Mononuclear cell (primary cell): ENCODE measurements around the gene PHC2. TPM values are rescaled to one million over a fixed set of nuclear protein-coding genes. Genes with fewer than 3 reads are reported as not detected.

Experiments used
- H3K27me3 ChIP-seq: 2 replicates; pipeline ENCODE4 v1.6.0; 2011; ENCODE audit warnings: low read length, control low read depth; ENCODE audit not compliant: insufficient read depth
- H3K4me1 ChIP-seq: 2 replicates; pipeline ENCODE4 v1.5.1; 2011; ENCODE audit warnings: mild to moderate bottlenecking, low read length, control low read depth; ENCODE audit not compliant: insufficient read depth
- H3K4me3 ChIP-seq: 2 replicates; pipeline ENCODE4 v1.5.1; 2011; ENCODE audit warnings: mild to moderate bottlenecking, low read length, moderate library complexity
- H3K9me3 ChIP-seq: 2 replicates; pipeline ENCODE4 v1.5.1; 2011; ENCODE audit warnings: low read depth, mild to moderate bottlenecking, control low read depth, low read length
- total RNA-seq: library from RNA; depleted of rRNA; stranded (reverse); fragments of >200 nt; gene quantifications from one replicate; pipeline ENCODE4 v1.2.3, GENCODE V29; 2012

The PHC2 gene
- total RNA-seq, 1 donor: 55.6 TPM

DNA sequence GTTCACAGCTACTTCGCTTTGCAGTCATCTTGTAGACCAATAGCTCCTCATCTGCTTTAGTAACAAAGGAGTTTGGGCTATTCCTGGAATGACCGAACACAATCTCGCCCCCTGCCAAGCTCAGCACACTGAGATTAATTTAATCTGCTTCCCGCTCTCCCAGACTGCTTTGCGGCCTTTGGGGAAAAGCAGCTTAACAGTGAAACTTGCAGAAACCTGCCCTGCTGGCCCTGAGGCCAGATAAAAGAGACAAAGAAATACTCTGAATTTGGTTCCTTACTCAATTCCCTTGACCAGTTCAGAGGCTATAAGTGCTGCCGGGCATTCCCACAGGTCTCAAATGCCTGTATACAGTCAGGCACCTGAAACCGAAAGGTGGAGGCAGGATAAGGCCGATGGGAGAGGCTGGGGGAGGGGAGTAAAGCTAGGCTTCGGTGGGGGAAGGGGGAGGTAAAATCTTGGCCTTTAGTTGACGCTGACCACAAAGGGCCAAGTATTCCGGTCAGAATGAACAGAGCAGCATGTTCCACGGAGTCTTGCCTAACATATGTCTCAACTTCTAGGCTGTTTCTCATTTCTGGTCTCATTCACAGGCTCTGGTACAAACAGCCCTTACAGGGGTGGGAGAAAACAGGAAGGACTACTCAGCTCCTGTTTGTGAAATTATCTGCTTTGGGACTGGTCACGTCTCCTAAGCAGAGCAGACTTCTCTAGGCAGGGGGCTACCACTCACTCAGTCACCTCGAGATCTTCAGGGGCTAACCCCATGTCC, 92.3 kb downstream of the PHC2 start:
- Histone ChIP-seq H3K4me1 (peaks cover 95% of the 10 kb centered on the region), H3K27me3 (no peaks in the 10 kb centered on the region), H3K4me3 (no peak overlapping the region), H3K9me3 (no peaks in the 10 kb centered on the region)

DNA sequence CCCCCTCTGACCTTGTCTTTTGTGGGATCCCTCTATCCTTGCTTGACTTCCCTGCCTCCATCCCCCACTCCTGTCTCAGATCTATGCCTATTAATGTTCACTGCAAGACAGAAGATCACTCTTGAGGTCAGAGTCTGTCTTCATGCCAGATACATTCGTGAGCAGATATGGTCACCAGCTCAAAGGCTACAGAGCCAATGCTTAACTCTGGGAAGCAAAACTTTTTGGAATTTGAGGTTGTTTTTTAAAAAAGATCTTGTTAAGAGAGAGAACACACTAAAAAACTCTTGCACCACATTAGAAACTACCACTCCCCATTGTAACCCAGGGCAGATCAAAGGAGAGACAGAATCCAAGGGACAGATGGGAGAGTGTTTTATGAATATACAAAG, 92.9 kb downstream of the PHC2 start:
- Histone ChIP-seq H3K27me3 (no peaks in the 10 kb centered on the region), H3K4me1 (peaks cover 94% of the 10 kb centered on the region), H3K9me3 (no peaks in the 10 kb centered on the region), H3K4me3 (no peak overlapping the region)

DNA sequence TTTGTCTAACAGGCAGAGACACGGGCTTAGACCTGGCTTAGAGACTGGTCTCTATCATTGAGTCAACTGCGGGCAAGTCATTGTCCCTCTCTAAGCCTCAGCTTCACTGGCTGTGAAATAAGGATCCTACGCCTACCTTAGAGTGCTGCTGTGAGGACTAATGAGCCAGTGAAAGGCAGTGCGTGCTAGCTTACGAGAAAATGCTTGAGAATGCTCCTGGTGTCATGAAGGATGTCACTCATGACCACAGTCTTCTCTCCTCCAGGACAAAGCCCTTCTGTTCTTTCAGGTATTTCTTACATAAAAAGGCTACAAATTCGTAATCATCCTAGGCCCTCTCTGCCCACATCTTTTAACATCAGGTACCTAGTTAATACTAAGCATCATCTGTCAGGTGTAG, 93.5 kb downstream of the PHC2 start:
- Histone ChIP-seq H3K9me3 (no peaks in the 10 kb centered on the region), H3K4me3 (no peak overlapping the region), H3K27me3 (no peaks in the 10 kb centered on the region), H3K4me1 (peaks cover 88% of the 10 kb centered on the region)

DNA sequence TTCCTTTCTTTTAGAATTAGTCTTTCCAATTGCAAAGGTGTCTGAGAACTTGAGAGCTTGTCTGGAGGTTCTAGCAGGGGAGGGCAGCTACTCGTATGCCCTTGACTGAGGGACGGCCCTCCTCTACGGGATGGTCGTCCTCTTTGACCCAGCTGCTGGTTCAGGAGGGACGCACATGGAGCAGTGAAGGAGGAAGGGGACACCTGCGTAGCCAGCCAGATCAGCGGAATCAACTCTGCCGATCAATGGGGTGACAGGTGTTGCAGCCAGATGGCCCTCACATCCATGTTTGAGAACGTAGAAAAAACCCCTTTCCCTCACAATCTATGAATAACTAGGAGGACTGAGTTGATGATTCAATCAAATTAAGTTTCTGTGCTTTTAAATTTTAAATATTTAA, 94.3 kb downstream of the PHC2 start:
- H3K27me3 ChIP-seq: no peaks in the 10 kb centered on the region
- no peak overlapping the region for H3K4me3 ChIP-seq
- H3K4me1 ChIP-seq: peaks cover 84% of the 10 kb centered on the region
- H3K9me3 ChIP-seq: no peaks in the 10 kb centered on the region

DNA sequence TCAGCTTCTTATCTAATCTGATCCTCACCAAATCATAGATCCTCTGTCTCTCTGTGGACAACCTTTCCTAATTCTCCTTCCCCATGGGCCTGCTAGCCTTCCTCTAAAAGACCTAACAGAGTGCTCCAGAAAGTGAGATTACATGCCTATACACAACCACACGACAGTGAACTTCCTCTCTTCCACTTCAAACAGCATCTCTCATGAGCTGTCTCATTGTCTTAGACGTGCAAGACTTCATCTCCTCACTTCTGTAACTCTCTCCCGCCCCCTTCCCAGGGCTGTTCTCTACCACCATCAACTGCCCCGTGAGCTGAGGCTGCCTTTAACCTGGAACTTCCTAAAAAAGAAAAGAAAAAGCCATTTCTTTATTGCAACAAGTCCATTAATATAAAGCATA, 95.9 kb downstream of the PHC2 start:
- H3K4me1 ChIP-seq: peaks cover 69% of the 10 kb centered on the region
- H3K4me3 ChIP-seq: no peak overlapping the region
- H3K9me3 ChIP-seq: no peaks in the 10 kb centered on the region
- H3K27me3 ChIP-seq: no peaks in the 10 kb centered on the region

DNA sequence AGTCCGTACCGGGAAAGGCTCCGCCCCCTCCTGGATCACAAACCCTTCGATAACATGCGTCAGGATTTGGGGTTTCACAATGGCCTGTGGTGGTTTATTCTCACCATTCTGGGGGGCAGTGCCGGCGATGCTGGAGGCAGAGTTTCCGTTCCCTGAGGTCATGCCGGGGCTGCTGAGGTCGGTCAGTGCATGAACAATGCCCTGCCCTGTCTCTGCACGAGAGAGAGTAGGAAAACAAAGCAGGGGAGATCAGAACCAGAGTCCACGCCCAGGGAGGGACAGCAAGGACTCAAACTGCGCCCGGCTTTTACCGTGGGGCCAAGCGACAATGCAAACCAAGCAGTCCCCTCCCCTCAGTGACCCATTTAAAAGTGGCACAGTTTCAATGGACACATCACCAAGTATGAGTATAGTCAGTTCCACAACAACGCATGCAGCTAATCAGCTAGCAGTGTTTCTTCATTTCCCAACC, 96.8 kb downstream of the PHC2 start:
- Histone ChIP-seq H3K4me1 (peaks cover 60% of the 10 kb centered on the region), H3K27me3 (no peaks in the 10 kb centered on the region), H3K9me3 (no peaks in the 10 kb centered on the region), H3K4me3 (no peak overlapping the region)

DNA sequence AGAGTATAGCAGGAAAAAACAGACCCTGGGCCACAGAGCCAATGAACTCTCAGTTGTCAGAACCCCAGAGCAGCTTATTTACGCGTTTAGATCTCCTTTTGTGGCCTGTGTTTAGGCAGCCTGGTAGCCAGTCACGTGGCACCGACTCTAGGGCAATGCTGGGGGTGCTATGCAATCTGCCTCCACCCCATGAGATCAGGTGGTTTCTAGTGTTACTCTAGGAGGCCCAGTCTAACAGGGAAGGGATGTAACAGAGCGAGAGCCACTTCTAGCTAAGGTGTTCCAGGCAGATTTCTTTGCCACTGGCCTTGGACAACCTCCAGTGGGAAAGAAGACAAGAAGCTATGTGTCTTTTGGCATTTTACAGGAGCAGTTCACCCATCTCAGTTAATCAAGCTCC, 98.0 kb downstream of the PHC2 start:
- no peaks in the 10 kb centered on the region for H3K9me3 ChIP-seq
- no peak overlapping the region for H3K4me3 ChIP-seq

DNA sequence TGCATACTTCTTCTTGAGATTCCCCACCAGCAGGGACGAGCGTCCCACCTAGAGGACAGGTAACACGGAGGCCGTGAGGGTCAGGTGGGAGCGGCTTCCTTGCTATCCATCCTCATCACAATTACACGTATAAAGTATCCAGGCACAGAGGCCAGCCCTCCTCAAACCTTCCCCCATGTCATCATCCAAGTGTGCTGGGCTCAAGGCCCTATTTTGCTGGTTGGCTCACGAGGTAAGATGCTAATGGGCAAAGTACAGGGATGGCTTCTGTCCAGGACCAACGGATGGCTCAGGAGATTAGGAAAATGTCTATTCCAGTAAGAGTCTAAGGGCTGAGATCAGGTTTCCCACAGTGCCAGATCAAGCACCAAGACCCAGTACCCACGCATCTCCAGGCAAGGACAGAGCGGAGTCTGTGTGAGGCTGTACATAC, 98.5 kb downstream of the PHC2 start:
- H3K9me3 ChIP-seq: no peaks in the 10 kb centered on the region
- no peak overlapping the region for H3K4me3 ChIP-seq
- no peaks in the 10 kb centered on the region for H3K27me3 ChIP-seq
- peaks cover 59% of the 10 kb centered on the region for H3K4me1 ChIP-seq

More for the DNA sequence above, 98.0 kb downstream of the PHC2 start:
- H3K27me3 ChIP-seq: no peaks in the 10 kb centered on the region
- H3K4me1 ChIP-seq: peaks cover 59% of the 10 kb centered on the region

DNA sequence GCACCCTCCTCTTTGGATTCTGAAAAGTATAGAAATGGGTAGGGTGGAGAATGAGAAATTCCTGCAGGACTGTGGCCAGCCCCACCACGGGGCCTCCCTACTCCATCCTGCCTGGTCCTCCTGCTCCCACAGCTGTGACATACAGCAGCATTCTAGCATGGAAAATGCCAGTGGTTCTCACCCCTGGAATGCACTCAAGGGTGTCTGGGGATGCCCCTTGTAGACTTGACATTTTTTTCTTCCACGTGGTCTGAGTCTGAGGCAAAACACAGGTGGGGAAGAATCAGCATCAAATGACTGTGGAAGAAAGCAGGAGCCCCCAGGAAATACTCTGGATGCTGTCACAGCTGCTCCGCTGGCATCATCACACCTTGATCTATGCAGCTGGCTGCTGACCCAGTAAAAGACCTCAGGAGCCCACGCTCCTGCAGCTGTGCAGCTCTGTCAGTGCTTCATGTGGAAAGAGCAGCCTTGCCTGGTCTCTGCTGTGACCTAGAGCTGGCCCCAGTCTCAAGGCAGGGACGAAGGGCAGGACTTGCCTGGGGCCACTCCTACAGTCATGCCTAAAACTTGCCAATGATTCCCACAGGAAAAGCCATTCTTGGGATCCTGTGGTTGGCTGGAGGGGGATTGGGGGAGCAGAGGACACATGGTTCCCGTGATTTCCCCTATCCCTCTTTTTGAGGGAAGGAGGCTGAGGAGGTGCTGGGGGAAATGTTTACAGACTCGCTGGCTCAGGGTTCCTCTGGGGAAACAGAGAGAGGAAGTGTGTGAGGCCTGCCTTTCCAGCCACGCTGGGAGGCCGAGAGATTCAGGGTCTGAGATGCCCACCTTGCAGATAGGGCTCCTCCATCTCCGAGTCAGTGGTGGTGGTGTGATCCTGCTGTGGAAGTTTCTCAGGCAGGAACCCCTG, 99.2 kb downstream of the PHC2 start:
- H3K9me3 ChIP-seq: no peaks in the 10 kb centered on the region
- H3K27me3 ChIP-seq: no peaks in the 10 kb centered on the region
- no peak overlapping the region for H3K4me3 ChIP-seq
- H3K4me1 ChIP-seq: peaks cover 59% of the 10 kb centered on the region

DNA sequence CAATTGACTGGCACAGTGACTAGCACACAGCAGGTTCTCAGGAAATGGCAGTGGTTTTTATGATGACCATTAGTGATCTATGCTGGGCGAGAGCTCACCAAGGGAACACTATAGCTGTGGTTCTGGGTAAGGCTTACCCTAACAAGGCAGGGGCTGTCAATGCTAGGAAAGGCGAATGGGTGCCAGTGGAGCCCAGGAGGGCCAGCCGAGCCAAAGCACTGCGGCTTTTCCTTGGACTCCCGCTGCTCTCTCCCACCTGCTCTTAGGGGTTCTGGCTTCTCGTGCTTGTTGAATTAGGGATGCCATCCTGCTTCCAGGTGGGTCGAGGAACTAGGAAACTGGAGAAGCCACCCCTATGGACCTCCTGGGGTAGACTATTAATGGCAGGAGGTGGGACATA, 100.0 kb downstream of the PHC2 start:
- H3K4me3 ChIP-seq: no peak overlapping the region
- H3K9me3 ChIP-seq: no peaks in the 10 kb centered on the region
- no peaks in the 10 kb centered on the region for H3K27me3 ChIP-seq
- H3K4me1 ChIP-seq: peaks cover 59% of the 10 kb centered on the region

DNA sequence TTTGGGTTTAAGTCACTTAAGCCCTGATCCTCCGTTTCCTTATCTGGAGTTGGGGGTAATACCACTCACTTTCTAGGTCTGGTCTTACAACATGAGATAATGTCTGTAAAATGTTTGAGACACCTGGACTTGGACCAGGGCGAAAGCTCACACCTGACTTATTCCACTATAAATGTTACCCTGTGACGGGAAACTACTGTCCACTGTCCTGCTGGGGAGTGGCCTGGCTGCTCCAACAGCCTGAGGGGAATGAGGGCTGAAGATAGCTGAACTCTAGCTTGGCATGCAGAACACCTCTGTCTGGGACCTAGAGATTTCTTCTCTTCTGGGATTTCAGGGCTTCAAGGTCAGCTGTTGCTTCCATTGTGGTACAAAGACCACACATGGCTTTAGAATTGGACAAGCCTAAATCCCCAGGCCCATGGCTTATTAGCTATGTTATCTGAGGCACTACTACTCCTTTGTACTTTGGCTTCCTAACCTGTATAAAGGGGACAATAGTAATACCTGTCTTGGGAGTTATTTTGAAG, 100.5 kb downstream of the PHC2 start:
- peaks cover 62% of the 10 kb centered on the region for H3K4me1 ChIP-seq
- no peaks in the 10 kb centered on the region for H3K9me3 ChIP-seq
- H3K4me3 ChIP-seq: no peak overlapping the region
- H3K27me3 ChIP-seq: no peaks in the 10 kb centered on the region

DNA sequence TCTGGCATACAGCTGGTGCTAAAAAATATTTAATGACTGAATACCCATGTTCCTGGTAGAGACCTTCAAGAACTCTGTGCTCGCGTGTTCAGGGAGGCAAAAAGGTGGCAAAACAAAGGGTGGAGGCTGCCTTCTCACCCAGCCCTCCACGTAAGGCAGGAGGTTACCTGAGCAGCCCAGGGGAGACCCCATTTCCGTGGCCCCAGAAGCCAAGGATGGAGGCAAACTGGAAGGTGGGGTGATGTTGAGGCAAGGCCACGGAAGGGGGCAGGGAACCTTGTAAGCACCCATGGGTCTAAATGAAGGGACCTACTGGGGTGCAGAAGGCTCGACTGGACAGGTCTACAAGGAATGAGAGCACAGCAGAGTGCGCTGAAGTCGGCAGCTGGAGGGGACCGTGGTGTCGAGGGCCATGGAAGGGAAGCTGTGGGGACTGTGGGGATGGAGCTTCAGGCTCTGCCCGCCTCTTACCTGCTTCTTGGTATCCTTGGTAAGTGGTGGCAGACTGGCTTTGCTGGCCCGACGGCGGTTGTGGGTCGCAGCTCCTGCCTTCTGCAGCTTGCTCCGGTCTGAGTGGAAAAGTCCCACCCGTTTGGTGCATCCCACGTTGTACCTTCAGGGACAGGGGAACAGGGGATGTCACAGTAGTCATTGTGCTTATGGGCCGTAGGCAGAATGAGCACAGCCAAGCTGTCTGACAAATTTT, 101.1 kb downstream of the PHC2 start:
- Histone ChIP-seq H3K9me3 (no peaks in the 10 kb centered on the region), H3K27me3 (no peaks in the 10 kb centered on the region), H3K4me3 (no peak overlapping the region), H3K4me1 (peaks cover 56% of the 10 kb centered on the region)

DNA sequence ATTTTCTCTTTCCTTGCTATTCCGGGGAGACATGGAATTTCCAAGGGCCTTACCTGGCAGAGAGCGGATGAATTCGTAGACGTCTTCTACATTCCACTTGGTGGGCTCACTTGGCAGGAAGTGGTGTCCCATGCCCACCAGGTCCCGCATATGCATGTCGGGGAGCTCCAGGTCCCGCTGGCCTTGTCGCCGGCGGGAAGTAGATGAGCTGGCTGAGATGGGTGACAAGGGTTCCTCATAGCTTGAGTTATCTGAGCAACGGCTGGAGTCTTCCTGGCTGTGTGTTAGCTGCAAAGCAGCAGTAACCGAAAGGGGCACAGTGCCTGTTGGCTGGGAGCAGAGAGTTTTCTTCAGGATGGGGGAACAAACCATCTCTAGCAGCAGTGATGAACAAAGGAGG, 102.1 kb downstream of the PHC2 start:
- no peaks in the 10 kb centered on the region for H3K27me3 ChIP-seq
- no peaks in the 10 kb centered on the region for H3K9me3 ChIP-seq
- no peak overlapping the region for H3K4me3 ChIP-seq
- H3K4me1 ChIP-seq: peaks cover 47% of the 10 kb centered on the region

DNA sequence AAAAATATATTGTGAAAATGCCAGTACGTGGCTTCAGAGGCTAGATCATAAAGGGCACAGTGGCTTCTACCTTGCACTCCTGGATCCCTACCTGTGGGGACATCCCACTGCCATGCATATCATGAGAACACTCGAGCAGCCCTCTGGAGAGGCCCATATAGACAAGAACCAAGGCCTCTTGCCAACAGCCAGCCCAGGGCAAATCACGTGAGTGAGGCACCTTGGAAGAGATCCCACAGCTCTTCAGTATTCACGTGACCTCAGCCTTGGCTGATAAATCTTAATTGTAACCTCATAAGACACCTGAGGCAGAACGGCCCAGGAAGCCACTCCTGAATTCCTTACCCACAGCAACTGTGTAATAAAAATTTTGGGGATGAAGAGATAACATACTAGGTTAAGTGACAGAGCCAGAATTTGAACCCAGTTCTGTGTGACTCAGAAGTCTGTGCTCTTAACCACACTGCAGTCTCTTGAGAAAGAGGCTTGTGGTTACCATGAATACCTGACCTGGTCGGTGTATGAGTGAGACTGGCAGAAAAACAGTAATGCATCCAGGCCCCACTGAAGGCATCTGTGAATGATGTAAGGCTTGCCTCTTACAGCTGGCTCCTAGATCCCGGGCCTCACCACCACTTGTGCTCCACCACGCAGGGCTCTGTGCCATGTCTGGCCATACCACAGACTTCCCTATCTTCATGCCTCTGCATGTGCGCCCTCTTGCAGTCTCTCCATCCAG, 103.1 kb downstream of the PHC2 start:
- Histone ChIP-seq H3K27me3 (no peaks in the 10 kb centered on the region), H3K4me3 (no peak overlapping the region), H3K4me1 (peaks cover 42% of the 10 kb centered on the region), H3K9me3 (no peaks in the 10 kb centered on the region)
